HUDEP-2 (cell line): ENCODE results near the gene POFUT2.
"Not testable (repeated sequence)": the region's sequence is repeated elsewhere in the genome, so short reads cannot be mapped to it uniquely, and the experiment has no call there.

Experiments
- DNase-seq, 76 experiments: peaks; one replicate each; lab custom pipeline; 2025; ENCODE audit not compliant: unreplicated experiment in 76 of 76; lab: John Stamatoyannopoulos, UW

POFUT2 gene

DNA sequence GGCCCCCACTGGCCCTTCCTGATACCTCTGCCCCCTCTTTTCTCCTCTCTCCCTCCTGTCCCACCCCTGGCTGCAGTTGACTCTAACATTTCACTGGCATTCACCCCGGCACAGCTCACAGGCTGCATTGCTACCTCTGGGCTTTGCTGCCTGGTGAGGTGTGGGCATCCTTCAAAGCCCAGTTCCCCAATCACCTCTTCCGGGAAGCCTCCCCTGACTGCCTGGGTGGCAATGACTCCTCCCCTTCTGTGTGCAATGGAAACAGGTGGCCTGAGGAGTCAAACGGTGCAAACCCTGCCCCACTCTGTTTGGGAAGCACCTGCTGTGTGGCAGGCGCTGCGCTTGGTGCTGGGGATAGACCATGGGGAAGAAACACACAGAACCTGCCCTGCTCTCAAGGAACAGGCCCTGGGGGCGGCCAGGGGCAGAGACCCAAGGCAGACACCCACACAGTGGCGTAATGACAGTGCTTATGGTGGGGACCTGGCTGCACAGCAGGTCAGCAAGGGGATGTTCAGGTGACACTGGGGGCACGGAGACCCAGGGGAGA lies 39.3 kb upstream of the POFUT2 start:
- DNase-seq = no peak

GRCh38 chr21:45326169-45326851 lies 38.6 kb upstream of the POFUT2 start:
- peak in 10 of 76 experiments; percentile 6 to 37 (median 12) for DNase-seq

DNA sequence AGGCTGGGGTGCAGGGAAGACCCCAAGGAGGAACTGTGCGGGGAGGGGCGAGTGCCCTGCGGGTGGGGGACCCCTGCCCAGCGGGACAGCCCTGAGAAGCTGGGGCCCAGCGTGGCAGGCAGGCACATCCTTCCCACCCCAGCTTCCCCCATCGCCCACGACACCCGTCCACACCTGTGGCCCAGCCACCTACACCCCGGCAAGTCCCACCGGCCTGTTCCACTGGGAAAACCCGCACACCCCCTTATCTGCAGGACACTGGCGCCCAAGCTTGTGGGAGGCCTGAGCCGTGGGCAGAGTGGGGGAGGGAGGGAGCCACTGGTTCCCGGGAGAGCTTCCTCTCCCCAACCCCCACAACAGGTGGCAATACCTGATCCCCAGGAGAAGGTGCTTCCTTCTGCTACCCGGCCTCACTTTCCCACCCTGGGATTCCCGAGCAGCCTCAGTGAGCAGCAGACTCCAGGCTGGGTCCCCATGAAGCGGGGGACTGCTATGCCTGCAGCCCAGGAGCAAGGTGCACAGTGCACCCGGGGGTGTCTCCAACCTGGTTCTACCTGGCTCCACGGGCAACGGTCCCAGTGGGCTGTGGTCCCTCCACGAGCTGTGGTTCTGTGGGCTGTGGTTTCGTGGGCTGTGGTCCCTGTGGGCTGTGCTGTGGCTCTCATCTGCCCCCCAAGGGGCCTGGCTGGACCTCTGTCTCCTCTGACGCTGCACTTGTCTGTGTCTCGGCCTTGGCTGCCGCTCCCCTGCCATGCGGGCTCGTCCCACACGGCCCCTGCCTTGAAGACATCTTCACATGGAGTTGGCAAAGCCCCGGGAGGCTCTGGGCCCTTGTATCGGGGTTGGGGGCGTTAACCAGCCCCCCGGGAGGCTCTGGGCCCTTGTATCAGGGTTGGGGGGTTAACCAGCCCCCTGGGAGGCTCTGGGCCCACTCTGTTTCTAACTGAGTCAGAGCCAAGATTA lies 37.8 kb upstream of the POFUT2 start:
- peak in 1 of 76 experiments; percentile 17 for DNase-seq

GRCh38 chr21:45324489-45325205 lies 37.0 kb upstream of the POFUT2 start:
- DNase-seq = no peak

- no peak for DNase-seq
Measured at GRCh38 chr21:45323487-45324311, 36.0 kb upstream of the POFUT2 start.

DNA sequence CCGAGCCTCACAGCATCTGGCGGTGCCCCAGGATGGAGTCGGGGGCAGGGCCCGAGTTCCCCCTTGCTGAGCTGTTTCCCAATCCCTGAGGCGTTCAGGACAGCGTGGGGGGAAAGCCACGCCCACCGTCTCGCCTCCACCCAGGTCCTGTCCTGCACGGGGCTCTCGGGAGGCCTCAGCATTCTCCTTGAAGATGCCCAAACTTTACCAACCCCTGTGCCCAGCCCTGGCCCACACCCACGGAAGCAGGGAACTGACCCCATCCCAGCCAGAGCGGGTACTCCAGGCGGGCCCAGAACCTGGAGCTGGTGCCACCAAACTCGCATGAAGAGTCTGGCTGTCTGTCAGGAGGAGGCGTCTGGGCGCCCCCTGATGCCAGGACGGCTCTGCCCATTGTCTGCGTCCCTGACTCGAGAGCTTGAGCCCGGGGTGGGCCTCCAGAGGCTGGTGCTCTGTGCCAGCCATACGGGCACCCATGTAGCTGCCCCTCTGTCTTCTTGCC lies 35.3 kb upstream of the POFUT2 start:
- no peak for DNase-seq

DNA sequence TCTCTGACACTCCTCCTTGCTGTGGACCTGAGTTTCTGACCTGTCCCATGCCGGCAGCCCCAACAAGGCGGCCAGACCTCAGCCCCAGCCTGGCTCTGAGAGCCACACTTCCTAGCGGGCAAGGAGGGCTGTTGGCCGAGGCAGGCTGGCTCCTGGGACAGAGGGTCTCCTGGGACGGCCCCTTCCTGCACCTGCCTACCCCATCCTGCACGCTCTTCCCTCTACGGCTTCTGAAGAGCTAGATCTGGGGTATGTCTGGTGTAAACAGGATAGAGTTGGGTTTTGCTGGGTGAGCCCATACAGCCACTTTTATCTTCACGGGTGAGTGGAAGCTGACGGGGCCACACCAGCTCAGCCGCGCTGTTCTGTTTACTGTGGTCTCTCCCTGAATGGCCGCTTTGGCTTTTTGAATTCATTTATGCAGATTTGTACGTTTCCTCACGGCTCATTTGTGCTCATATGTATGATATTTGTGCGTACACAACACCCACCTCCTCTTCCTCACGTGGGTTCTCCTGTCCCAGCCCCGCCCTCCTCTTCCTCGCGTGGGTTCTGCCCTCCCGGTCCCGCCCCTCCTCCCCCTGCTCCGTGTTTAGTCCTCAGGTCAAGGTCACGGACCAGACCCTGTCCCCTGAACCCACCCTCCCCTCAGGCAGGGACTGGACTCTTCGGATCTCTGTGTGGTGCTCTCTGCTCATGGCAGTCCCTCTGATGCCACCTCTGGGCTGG lies 34.7 kb upstream of the POFUT2 start:
- DNase-seq = no peak

- DNase-seq = peak in 20 of 76 experiments; percentile 3 to 58 (median 32)
Measured at GRCh38 chr21:45320261-45321025, 32.7 kb upstream of the POFUT2 start.

DNA sequence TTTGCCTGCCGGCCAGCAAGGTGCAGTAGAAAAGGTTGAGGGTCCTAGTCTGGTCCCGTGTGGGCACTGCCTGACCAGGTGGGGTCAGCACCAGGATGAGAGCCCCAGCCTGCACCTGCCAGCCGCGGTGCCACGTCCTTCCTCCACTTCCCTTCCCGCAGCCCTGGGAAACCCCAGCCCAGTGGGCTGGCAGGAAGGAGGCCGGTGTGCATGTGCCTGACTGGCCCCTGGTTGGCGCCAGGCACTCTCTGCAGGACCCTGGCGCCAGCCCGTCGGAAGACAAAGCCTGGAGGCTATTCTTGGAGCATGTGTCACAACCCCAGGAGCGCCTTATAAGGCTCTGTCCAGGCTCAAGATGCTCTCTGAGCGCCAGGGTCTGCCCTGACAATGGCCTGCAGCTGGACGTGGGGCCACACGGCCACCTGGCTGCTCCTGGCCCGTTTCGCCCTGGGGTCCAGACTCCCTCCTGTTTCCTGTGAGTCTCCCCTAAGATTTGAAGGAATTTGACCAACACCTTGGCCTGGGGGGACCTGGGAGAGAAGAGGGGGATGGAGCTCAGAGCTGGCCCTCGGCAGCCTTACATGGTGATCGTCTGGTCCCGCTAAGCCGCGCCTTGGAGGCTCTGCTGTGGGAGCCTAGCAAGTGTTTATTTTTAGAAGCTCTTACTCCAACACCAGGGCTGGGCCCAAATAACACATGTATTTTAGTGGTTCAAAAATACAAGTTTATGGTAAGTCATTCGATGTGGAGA lies 31.9 kb upstream of the POFUT2 start:
- no peak for DNase-seq

- DNase-seq = no peak
Measured at GRCh38 chr21:45318556-45319404, 31.1 kb upstream of the POFUT2 start.

DNA sequence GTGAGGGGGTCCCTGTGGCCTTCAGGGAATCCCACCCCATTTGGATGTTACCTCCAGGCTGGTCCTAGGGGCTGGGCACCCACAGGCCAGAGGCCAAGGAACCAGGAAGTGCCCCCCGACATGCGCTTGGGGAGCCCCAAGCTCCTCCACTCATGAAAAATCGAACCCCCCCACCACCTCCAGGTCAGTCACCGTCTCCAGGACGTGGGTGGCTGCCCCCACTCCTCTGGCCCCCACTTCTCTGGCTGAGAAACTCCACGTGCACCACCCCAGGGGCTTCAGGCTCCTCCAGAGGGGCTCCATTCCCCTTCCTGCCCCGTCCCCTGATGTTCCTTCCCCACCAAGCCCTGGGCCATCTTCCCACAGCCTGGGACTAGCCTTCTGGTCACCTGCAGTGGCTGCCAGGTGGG lies 30.5 kb upstream of the POFUT2 start:
- no peak for DNase-seq

DNA sequence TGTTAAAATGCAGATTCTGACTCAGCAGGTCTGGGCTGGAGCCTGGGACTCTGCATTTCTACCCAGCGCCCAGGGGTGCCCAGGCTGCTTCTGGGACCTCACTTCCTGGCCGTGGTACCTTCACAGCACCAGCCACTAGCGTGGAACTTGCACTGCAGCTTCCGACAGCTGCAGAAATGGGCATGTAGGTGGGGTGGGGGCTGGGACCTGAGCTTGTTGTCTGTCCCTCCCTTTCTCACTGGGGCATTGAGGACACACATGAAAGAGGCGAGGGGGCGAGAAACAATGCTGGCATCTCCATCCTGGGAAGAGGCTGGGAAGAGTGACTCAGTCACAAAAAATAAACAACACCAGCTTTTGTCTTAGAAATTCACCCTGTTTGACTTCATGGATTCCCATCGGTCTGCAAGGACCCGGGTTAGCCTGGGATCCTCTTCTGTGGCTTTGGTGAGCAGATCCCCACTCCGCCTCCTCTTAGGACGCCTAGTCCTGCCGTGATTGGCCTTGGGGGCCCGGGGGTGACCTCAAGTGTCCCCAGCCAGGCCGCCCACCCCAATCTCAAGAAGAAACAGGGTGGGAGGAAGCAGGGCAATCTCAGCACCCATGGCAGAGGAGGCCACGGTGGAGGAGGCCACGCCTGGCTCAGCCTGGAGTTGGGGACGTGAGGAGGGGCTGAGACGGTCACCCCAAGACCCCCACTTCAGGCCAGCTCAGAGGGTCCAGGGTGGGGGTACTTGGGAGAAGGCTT lies 29.9 kb upstream of the POFUT2 start:
- no peak for DNase-seq

DNA sequence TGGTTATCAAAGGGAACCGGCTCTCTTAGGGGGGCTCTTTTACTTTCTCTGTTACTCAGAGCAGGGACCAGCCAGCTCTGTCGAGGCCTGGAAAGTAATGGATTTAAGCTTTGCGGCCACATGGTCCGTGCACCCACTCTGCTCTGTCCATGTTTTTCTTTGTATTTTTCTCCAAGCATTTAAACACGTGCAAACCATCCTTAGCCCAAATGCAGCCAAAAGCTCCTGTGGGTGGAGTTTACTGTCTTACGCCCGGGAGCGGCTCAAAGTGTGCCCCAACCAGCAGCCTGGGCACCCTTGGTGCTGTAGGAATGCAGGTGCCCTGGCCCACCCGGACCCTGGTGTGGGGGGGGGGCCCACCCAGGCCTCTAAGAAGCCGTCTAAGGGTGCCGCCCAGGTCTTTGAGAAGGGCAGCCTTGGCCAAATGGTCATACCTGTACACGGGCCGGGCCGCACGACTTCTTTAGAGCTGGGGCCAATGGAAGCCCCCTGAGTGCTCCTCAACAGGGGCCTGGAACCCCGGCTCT lies 29.2 kb upstream of the POFUT2 start:
- DNase-seq = no peak

DNA sequence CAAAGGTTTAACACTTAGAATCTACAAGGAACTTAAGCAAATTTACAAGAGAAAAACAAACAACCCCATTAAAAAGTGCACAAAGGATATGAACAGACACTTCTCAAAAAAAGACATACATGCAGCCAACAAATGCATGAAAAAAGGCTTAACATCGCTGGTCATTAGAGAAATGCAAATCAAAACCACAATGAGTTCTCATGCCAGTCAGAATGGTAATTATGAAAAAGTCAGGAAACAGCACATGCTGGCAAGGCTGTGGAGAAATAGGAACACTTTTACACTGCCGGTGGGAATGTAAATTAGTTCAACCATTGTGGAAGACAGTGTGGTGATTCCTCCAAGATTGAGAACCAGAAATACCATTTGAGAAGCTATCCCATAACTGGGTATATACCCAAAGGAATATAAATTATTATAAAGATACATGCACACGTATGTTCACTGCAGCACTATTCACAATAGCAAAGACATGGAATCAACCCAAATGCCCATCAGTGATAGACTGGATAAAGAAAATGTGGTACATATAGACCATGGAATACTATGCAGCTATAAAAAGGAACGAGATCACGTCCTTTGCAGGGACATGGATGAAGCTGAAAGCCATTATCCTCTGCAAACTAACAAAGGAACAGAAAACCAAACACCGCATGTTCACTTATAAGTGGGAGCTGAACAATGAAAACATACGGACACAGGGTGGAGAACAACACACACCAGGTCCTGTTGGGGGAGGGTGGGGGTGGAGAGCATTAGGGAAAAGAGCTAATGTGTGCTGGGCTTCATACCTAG lies 28.2 kb upstream of the POFUT2 start:
- DNase-seq = not testable (repeated sequence)

- no peak for DNase-seq
Measured at GRCh38 chr21:45313682-45314081, 26.0 kb upstream of the POFUT2 start.
